Fibroblast of lung (primary cell): ENCODE measurements around the gene TNIP1. TPM values are rescaled to one million over a fixed set of nuclear protein-coding genes. Genes with fewer than 3 reads are reported as not detected.

Experiments used
- DNase-seq, 2 donors: peaks; one replicate each; pipeline versions ENCODE4 v3.0.0 to v3.0.0-alpha.2; 2010; ENCODE audit warnings: low read depth in 2 of 2
- H2AFZ ChIP-seq: 2 replicates; pipeline ENCODE4 v1.5.1; 2012; ENCODE audit warnings: low read length, control low read depth, inconsistent platforms
- H3K27ac ChIP-seq: 2 replicates; pipeline ENCODE4 v1.5.1; 2011; ENCODE audit warnings: low read length, control low read depth; ENCODE audit not compliant: insufficient read depth
- H3K27me3 ChIP-seq: 2 replicates; pipeline ENCODE4 v1.5.1; 2011; ENCODE audit warnings: mild to moderate bottlenecking, low read length; ENCODE audit not compliant: control insufficient read depth, insufficient read depth
- H3K36me3 ChIP-seq: 2 replicates; pipeline ENCODE4 v1.5.1; 2011; ENCODE audit warnings: low read length; ENCODE audit not compliant: control insufficient read depth, insufficient read depth
- H3K4me1 ChIP-seq: 2 replicates; pipeline ENCODE4 v1.5.1; 2011; ENCODE audit warnings: low read length; ENCODE audit not compliant: control insufficient read depth, insufficient read depth; ENCODE audit errors: extremely low read depth
- H3K4me2 ChIP-seq: 2 replicates; pipeline ENCODE4 v1.5.1; 2011; ENCODE audit warnings: low read length, control low read depth; ENCODE audit not compliant: insufficient read depth; ENCODE audit errors: extremely low read depth
- H3K4me3 ChIP-seq, 4 experiments: fragments of 200-600 bp in 1 of 4; sonication (generic) in 1 of 4; replicated peaks in 1 of 4; 2 replicates each; pipeline ENCODE4 v1.5.1; 2011 to 2016; ENCODE audit warnings: low read length in 4 of 4, low read depth in 3 of 4, mild to moderate bottlenecking in 3 of 4, control low read depth in 2 of 4, inconsistent platforms in 1 of 4, mixed read lengths in 1 of 4; ENCODE audit not compliant: insufficient read depth in 1 of 4; ENCODE audit errors: control extremely low read depth in 1 of 4
- H3K79me2 ChIP-seq: 2 replicates; pipeline ENCODE4 v1.5.1; 2012; ENCODE audit warnings: mild to moderate bottlenecking, low read length, inconsistent platforms; ENCODE audit not compliant: control insufficient read depth, insufficient read depth
- H3K9ac ChIP-seq: 2 replicates; pipeline ENCODE4 v1.5.1; 2011; ENCODE audit warnings: mild to moderate bottlenecking, low read length, control low read depth; ENCODE audit not compliant: insufficient read depth
- H3K9me3 ChIP-seq: 2 replicates; pipeline ENCODE4 v1.5.1; 2012; ENCODE audit warnings: low read depth, low read length; ENCODE audit not compliant: control insufficient read depth, insufficient read depth
- H4K20me1 ChIP-seq: 2 replicates; pipeline ENCODE4 v1.5.1; 2011; ENCODE audit warnings: low read length; ENCODE audit not compliant: control insufficient read depth, insufficient read depth; ENCODE audit errors: extremely low read depth
- CTCF ChIP-seq, 2 donors: IDR thresholded peaks in 1 of 2; conservative IDR thresholded peaks in 1 of 2; 1 replicate in 1 of 2; 2 replicates in 1 of 2; pipeline ENCODE4 v1.5.1; 2011 to 2012; ENCODE audit warnings: low read length in 2 of 2, control low read depth in 1 of 2, inconsistent platforms in 1 of 2, low read depth in 1 of 2, mild to moderate bottlenecking in 1 of 2
- EZH2 ChIP-seq: IDR thresholded peaks from 2 replicates; pipeline ENCODE4 v1.5.1; 2012; ENCODE audit warnings: low read length, control low read depth, mild to moderate bottlenecking; ENCODE audit errors: missing control alignments
- polyA plus RNA-seq, 2 donors: library from polyadenylated mRNA; depleted of rRNA in 1 of 2; stranded (reverse) in 1 of 2; unstranded in 1 of 2; fragments of >200 nt; gene quantifications; 2 replicates each; pipeline ENCODE4 v1.2.1, GENCODE V29; 2011 to 2012; ENCODE audit warnings: missing spikeins in 1 of 2
- total RNA-seq: library from RNA; depleted of rRNA; stranded (reverse); fragments of >200 nt; gene quantifications from 2 replicates; pipeline ENCODE4 v1.2.1, GENCODE V29; 2014

Gene TNIP1
- total and polyA plus RNA-seq, 2 donors (not counting 1 experiment from before 2014, with no cell fraction given), result 47.2 to 59.1 TPM

- no peaks in the 10 kb centered on the region for H3K9me3 ChIP-seq
- no peaks in the 10 kb centered on the region for H3K27me3 ChIP-seq
- no peak overlapping the region for H3K4me2 ChIP-seq
- H3K9ac ChIP-seq, result no peak overlapping the region
- no peak for DNase-seq
- H4K20me1 ChIP-seq, result no peaks in the 10 kb centered on the region
- peaks cover 5% of the 10 kb centered on the region for H3K36me3 ChIP-seq
- no peak overlapping the region for H2AFZ ChIP-seq
- H3K79me2 ChIP-seq, result no peaks in the 10 kb centered on the region
- no peak overlapping the region for H3K4me3 ChIP-seq
- peaks cover 16% of the 10 kb centered on the region for H3K4me1 ChIP-seq
- TF ChIP-seq CTCF (conservative IDR thresholded peaks at IDR 0.05 in 1 of 2, IDR thresholded peaks at IDR 0.05 in 1 of 2; ENCODE audit: low read depth in 1 of 2, low read length in 2 of 2) (peak in 1 of 2 donors; percentile 18), EZH2 (no peak)
- no peak overlapping the region for H3K27ac ChIP-seq
Observed at GRCh38 chr5:151058301-151058700, 22.5 kb downstream of the TNIP1 start.

- H2AFZ ChIP-seq, result no peak overlapping the region
- H4K20me1 ChIP-seq, result no peaks in the 10 kb centered on the region
- DNase-seq, result no peak
- H3K36me3 ChIP-seq, result peaks cover 2% of the 10 kb centered on the region
- no peak overlapping the region for H3K27ac ChIP-seq
- no peak overlapping the region for H3K4me2 ChIP-seq
- no peak overlapping the region for H3K9ac ChIP-seq
- TF ChIP-seq CTCF (conservative IDR thresholded peaks at IDR 0.05 in 1 of 2, IDR thresholded peaks at IDR 0.05 in 1 of 2; ENCODE audit: low read depth in 1 of 2, low read length in 2 of 2) (no peak), EZH2 (no peak)
- no peaks in the 10 kb centered on the region for H3K79me2 ChIP-seq
- H3K9me3 ChIP-seq, result no peaks in the 10 kb centered on the region
- no peak overlapping the region for H3K4me3 ChIP-seq
- H3K4me1 ChIP-seq, result peaks cover 10% of the 10 kb centered on the region
- H3K27me3 ChIP-seq, result no peaks in the 10 kb centered on the region
Observed at GRCh38 chr5:151056379-151057325, 24.2 kb downstream of the TNIP1 start.

- Histone ChIP-seq H3K79me2 (no peaks in the 10 kb centered on the region), H3K9ac (no peak overlapping the region), H3K9me3 (no peaks in the 10 kb centered on the region), H3K27ac (no peak overlapping the region), H3K4me2 (no peak overlapping the region), H2AFZ (no peak overlapping the region), H3K27me3 (no peaks in the 10 kb centered on the region), H3K36me3 (peaks cover 4% of the 10 kb centered on the region), H3K4me1 (peaks cover 12% of the 10 kb centered on the region), H4K20me1 (no peaks in the 10 kb centered on the region), H3K4me3 (no peak overlapping the region)
- no peak for TF ChIP-seq CTCF (conservative IDR thresholded peaks at IDR 0.05 in 1 of 2, IDR thresholded peaks at IDR 0.05 in 1 of 2; ENCODE audit: low read depth in 1 of 2, low read length in 2 of 2)
- TF ChIP-seq EZH2, result no peak
- DNase-seq, result no peak
Observed at GRCh38 chr5:151055336-151055735, 25.5 kb downstream of the TNIP1 start.
